HG03095 (cell line): ENCODE results near the gene PMPCA.
A peak's percentile ranks its signal among the peaks of the same experiment; 100 is the strongest.
"Not testable (repeated sequence)": the region's sequence is repeated elsewhere in the genome, so short reads cannot be mapped to it uniquely, and the experiment has no call there.

Experiments used
- ATAC-seq: cut with Tn5 transposase; IDR thresholded peaks from one replicate; pipeline ENCODE4 v1.9.1; 2021; ENCODE audit warnings: moderate library complexity; ENCODE audit not compliant: unreplicated experiment

The PMPCA gene

GRCh38 chr9:136392538-136393449 is 17.7 kb upstream of the PMPCA start:
- no peak for ATAC-seq

DNA sequence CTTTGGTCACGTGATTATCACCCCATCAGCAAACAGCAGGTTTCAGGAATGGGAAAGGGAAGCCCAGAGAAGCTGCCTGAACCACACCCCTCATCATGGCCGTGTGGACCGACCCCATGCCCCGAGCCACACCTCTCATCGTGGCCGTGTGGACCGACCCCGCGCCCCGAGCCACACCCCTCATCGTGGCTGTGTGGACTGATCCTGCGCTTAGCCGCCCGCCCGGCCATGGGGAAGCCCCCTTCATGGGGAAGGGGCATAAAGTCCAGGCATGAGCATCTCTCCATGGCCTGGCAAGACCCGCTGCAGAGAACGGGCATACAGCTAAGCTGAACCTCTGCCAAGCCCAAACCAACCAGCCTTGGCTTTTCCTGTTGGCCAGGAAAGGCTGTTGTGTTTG is 16.9 kb upstream of the PMPCA start:
- no peak for ATAC-seq

DNA sequence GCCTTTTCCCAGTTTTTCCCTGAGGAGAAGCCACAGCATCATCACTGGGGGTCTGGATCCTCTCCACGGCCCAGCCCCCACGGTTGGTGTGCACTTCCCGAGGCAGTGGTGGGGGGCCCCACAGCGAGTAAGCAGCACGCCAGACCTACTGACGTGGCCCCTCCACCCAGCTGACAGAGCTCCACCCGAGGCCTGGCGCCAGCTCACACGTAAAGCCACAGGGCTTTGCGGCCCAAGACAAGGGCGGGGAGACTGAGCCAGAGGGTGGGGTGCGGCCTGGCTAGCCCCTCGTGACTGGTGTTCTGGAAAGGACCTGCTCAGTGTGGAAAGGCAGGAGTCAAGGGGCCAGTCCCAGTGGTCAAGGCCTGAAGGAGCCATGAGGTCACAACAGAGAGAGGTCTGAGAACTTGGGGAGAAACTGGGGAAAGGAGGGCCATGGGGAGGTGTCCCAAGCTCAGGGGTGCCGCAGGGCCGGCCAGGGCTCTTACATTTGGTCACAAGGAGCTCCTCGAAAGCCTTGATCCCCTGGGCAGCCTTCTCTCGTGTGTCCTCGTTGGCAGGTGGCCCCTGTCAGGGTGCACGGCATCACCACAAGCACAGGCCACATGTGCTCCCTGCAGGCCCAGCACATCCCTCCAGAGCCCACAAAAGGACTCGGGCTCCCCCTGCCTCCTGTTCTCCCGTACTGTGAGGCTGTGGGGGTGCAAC is 16.0 kb upstream of the PMPCA start:
- ATAC-seq: no peak

- ATAC-seq: no peak
These were observed 15.5 kb upstream of the PMPCA start for GRCh38 chr9:136395020-136395340.

DNA sequence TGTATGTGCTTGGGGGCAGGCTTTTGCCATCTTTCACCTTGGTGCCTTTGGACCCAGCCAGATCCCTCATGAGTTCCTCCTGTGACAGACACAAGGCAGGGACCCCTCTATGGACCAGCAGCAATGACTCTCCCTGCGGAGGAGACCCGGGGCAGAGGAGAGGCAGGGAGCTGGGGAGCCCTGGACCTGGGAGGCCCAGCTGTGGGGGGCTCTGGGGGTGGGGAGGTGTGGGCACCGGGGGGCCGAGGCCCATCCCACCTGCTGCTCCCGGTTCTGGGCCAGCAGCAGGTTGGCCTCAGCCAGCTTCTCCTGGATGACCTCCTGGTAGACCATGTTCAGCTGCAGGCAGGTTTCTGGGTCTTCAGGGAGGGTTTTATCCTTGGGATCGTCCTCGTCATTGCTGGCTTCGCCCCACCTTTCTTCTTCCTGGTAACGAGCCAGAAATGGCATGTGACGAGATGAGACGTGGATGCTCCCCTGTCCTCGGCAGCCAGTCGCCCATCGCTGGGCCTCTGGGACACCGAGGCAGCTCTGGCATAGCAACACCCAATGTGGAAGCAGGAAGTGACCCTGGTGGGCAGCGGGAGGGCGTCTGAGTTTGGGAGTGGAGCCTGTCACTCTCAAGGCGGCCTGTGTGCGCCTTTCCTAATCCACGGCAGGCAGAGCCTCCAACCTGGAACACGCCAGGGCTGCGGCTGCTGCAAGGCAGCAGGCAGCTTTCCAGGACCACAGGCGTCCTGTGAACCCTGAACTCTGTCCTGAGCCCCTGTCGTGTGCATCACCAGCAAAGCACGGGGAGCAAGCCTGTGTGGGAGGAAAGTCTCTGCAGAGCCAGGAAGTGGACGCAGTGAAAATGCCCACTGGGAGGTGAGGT is 14.9 kb upstream of the PMPCA start:
- no peak for ATAC-seq

GRCh38 chr9:136396219-136396515 is 14.3 kb upstream of the PMPCA start:
- ATAC-seq: no peak

GRCh38 chr9:136397643-136398042 is 12.8 kb upstream of the PMPCA start:
- ATAC-seq: no peak

DNA sequence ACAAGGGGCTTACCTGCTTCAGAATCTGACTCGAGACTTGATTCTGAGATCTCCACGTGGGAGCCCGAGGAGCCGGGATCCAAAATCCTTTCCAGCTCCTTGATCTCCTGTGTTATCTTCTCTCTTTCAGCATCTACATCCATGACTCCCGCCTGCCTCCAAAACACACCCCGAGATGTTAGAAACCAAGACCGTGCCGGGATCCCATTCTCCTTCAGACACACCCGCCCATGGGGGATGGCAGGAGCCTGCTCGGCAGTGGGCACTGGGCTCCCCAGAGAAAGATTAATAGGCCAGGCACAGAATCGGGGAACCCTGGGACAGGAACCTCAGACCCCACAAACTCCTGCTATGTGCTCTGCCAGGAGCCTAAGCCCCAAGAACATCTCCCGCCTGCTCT is 12.2 kb upstream of the PMPCA start:
- ATAC-seq: no peak

DNA sequence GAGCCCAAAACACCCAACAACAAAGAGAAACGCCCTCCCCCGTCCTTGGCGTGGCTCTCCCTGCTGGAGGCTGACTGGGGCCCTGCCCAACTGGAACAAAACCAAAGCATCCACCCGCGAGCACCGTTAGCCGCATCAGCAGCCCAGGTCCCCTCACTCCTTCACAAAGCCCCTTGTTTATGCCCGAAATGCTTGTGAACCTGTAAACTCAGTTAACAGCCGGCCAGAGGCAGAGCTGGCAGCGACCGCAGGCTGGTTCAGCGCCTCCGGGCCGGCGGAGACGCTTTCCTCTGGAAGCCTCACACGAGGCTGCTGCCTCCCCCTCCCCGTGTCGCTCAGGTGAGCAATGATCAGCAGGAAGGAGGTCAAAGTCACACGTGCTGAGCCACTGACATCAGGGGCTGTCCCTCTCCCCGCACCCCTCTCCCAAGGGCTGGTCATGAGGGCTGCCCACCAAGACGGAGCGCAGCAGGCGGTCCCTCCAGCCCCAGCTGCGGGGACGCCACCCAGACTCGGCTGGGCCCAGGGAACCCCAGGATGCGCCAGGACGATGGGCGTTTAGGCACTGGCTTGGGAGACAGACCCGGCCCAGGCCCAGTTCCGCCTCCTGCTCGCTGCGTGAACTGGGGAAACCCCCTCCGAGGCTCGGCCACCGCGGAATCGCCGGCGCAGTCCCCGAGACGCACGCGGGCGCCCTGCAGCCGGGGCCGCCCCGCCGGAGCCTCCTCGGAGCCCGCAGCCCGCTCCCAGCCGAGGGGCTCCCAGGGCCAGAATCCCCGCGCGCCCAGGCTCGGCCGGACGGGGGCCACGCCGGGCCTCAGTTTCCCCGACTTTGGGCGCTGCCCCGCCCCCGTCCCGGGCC is 11.1 kb upstream of the PMPCA start:
- no peak for ATAC-seq

DNA sequence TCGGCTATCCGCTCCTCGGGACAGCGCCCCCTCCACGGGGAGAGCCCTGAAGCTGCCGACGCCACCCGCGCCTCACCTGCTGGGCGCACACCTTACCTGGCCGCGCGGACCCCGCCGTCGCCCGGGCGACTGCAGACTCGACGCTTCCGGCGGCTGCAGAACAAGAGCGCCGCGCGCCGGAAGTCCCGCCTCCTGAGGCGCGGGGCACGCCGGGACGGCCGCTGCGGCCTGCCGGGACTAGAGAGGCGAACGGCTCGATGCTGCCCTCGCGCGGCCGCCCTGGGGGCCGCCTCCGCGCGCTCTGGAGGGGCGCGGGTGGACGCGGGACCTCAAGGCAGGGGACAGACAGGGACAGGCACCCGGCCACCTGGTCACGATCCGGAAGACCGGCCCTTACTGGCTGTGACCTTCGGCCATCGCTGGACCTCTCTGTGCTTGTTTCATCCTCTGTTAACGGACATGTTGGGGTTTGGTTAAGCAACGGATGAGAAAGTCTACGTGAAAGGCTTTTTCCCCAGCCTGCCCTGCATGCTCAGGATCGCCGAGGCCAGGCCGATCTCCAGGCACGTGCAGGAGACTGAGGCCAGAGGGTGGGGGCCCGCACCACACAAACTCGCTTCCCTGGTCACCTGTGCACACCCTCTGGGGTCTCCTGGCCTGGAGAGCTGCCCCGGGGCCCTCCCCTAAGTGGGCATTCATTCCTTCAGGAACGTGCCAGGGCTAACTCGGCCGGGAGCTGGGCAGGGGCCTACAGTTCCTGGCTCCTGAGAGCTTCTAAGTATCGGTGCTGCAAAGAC is 10.2 kb upstream of the PMPCA start, which contains the start of gene SNAPC4:
SNAPC4 (minus strand) TSS at position 133 of the 797 bp plus-strand sequence. CDS start 1,742 bp downstream, outside the sequence.
- ATAC-seq: no peak

DNA sequence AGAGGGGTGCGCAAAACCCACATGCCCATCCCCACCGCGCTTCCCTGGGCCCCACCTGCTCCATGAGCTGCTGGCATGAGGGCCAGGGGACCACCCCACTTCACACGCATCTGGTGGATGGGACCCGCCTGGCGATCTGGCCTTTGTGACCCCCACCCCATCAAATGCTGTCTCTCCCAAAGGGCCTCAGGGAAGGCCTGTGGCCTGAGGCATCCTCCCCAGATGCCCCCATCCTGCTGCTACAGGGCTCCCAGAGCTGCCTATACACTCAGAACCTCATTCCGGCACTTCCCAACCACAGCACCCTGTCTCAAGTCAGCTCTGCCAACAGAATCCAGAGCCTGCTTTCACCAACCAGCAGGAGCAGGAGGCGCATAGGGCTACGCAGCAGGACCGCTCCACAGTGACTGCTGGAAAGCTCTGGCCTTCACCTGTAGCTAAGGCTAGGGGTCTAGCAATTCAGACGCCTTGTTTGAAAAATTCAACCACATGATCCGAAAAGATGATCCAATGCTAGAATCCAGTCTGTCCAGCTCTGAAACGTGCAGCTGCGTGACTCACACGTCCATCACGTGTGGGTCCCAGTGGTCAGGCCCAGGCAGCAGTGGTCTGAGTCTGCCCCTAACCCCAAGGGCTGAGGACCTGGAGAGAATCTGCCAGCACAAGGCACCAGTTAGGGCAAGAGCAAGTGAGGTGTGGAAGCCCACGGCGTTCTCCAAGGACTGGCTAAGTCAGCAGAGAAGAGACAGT is 9.1 kb upstream of the PMPCA start:
- no peak for ATAC-seq

- ATAC-seq: no peak
These were observed 8.4 kb upstream of the PMPCA start for GRCh38 chr9:136402067-136402466.

- ATAC-seq: peak; percentile 45
These were observed 6.9 kb upstream of the PMPCA start for GRCh38 chr9:136403538-136403914.

- no peak for ATAC-seq
These were observed 6.3 kb upstream of the PMPCA start for GRCh38 chr9:136403915-136404800.

DNA sequence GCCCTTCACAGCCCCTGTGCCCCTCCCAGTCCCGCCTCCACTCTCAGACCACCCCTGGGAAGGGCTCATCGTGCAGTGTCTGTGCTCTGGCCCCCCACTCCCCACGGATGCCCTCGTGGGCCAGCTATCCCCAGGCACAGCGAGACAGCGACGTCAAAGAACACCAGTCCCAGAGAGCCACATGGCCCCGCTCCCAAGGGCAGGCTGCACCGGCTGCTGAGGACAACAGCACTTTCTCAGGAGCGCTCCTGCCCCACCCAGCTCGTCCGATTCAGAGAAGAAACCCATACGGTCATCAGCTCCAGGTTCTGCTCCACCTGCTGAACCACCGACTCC is 5.7 kb upstream of the PMPCA start:
- ATAC-seq: no peak

GRCh38 chr9:136405481-136405880 is 5.0 kb upstream of the PMPCA start:
- ATAC-seq: no peak

DNA sequence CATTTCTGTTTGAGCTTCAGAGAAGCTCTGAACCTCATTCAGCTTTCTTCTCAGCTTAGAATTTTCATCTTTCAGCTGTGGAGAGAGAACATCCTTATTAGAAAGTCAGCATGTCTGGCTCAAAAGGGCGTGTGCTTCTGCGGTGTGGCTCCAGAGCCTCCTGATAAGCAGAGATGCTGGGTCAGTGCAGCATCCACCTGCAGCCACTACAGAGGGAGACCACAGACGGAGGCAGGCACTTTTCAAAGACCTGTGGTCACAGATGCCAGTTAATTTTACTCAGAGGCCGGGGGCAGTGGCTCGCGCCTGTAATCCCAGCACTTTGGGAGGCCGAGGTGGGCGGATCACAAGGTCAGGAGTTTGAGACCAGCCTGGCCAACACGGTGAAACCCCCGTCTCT is 4.6 kb upstream of the PMPCA start:
- ATAC-seq: not testable (repeated sequence)

GRCh38 chr9:136407061-136407460 is 3.4 kb upstream of the PMPCA start:
- ATAC-seq: not testable (repeated sequence)
